HTERT RPE-1 (cell line): ENCODE results near the gene AKR1B15.
"Not testable (repeated sequence)": the region's sequence is repeated elsewhere in the genome, so short reads cannot be mapped to it uniquely, and the experiment has no call there.

Source experiments
- in situ Hi-C: fragments of 300-500 bp; cut with MboI; formaldehyde crosslinking; loops from 4 replicates; pipeline ENCODE4 v1.14.3; 2020; ENCODE audit warnings: low sequenced_read_pairs

AKR1B15 gene

DNA sequence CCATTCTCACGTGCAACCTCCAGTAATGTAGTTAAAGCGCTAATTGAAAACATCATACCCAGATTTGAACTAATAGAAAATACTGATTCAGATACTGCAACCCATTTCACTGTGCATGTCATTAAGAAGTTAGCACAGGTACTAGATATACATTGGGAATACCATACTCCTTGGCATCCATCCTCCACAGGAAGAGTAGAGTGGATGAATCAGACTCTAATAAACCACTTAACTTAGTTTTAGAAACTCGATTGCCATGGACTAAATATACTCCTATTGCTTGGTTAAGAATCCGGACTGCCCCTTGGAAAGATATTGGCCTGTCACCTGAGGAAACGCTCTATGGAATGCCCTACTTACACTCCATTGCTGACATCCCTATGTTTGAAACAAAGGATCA, 9.5 kb downstream of the AKR1B15 start:
- in situ Hi-C loops: no loop called here

DNA sequence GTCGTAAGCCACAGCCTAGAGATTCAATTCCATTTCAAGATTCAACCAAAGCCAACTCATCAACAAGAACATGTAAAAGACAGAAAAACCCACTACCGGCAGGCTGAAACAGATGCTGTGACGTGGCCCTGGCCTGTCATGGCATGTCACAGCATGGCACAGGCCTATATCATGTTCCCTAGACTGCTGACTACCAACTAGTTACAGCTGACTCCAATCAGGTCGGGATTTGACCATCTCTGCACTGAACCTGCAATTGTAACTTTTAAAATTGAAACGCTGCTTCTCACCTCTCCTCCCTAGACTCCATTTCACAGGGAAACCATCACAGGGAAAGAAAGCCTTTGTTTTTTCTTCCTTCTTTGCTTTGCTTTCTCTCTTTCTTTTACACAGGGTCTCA, 12.7 kb downstream of the AKR1B15 start:
- in situ Hi-C loops: not testable (repeated sequence)

GRCh38 chr7:134562136-134562535, 13.2 kb downstream of the AKR1B15 start:
- in situ Hi-C loops: no loop called here

DNA sequence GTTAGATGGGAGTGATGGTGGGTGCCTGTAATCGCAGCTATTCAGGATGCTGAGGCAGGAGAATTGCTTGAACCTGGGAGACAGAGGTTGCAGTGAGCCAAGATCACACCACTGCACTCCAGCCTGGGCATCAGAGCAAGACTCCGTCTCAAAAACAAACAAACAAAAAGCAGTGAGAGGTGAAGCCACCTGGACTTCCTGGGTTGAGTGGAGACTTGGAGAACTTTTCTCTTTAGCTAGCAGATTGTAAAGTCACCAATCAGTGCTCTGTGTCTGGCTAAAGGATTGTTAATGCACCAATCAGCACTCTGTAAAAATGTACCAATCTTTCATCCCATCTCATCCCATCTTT, 14.5 kb downstream of the AKR1B15 start:
- in situ Hi-C loops: not testable (repeated sequence)

GRCh38 chr7:134565643-134566136, 16.8 kb downstream of the AKR1B15 start:
- in situ Hi-C loops: no loop called here

DNA sequence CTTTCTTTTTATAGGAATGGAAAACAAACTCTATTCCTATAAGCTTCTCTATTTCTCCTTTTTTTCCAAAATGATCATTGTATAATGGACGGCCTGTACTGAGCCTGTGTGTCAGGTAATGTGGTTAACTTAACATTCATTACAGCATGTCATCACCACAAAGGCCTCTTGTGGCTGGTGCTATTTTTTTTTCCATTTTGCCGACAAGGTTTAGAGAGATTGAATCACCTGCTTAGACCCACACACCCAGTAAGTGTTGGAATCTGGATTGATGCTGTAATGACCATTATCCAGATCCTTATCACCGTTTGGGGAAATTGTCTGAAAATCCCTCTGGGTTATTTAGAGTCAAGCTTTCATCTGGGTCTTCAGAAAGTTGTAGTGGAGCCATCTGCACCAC, 18.5 kb downstream of the AKR1B15 start:
- in situ Hi-C loops: no loop called here

- in situ Hi-C loops: not testable (repeated sequence)
Measured at GRCh38 chr7:134569962-134570361, 21.1 kb downstream of the AKR1B15 start.

- in situ Hi-C loops: no loop called here
Measured at GRCh38 chr7:134571101-134571500, 22.2 kb downstream of the AKR1B15 start.

- in situ Hi-C loops: no loop called here
Measured at GRCh38 chr7:134571746-134572461, 23.0 kb downstream of the AKR1B15 start.

GRCh38 chr7:134574322-134574721, 25.4 kb downstream of the AKR1B15 start:
- in situ Hi-C loops: no loop called here

GRCh38 chr7:134584290-134584689, 35.4 kb downstream of the AKR1B15 start:
- in situ Hi-C loops: no loop called here

DNA sequence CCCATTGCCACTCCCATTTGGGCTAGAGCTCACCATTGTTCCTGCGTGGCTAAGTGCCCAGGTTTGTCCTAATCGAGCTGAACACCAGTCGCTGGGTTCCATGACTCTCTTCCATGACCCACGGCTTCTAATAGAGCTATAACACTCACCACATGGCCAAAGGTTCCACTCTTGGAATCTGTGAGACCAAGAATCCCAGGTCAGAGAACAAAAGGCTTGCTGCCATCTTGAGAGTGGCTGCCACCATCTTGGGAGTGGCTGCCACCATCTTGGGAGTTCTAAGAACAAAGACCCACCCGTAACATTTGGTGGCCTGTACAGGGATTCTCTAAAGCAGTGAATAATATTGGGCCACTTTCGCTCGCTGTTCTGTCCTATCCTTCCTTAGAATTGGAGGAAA, 37.0 kb downstream of the AKR1B15 start:
- in situ Hi-C loops: no loop called here

GRCh38 chr7:134587750-134588149, 38.8 kb downstream of the AKR1B15 start:
- in situ Hi-C loops: no loop called here

DNA sequence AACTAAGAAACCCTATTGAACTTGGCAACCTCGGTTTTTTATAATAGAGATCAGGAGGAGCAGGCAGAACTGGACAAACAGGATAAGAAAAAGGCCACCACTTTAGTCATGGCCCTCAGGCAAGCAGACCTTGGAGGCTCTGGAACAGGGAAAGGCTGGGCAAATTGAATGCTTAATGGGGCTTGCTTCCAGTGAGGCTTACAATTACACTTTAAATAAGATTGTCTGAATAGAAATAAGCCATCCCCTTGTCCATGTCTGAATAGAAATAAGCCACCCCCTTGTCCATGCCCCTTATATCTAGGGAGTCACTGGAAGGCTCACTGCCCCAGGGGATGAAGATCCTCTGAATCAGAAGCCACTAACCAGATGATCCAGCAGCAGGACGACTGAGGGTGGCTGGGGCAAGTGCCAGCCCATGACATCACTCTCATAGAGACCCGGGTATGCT, 40.6 kb downstream of the AKR1B15 start:
- in situ Hi-C loops: no loop called here

DNA sequence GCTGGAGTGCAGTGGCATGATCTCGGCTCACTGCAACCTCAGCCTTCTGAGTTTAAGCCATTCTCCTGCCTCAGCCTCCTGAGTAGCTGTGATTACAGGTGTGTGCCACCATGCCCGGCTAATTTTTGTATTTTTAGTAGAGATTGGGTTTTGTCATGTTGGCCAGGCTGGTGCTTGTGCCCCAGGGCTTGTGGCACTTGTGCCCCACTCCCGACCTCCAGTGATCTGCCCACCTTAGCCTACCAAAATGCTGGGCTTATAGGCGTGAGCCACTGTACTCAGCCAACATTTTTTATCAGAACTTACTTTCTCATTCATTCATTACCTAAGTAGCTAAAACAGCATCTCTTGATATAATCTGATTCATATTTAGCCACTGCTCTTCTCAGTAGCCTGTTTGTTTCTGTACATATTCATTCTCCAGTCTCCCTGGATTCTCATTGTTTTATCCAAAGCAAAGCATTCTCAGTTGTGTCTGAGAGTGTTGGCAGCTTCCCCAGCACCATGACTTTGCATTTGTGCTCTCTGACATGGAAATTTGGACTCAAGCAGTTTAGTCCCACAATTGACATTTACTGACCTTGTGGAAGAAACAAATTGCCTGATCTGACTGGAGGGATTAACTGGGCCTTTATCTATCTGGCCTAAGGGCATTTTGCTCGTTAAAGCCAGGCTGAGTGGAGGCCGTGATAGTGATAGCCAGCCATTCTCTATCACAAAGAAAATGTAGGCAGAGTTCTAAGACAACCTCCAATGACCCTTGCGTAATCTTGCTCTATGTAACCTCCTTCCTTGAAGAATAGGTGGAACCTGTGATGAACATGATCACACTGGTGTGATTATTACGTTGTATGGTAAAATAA, 44.9 kb downstream of the AKR1B15 start:
- in situ Hi-C loops: no loop called here

DNA sequence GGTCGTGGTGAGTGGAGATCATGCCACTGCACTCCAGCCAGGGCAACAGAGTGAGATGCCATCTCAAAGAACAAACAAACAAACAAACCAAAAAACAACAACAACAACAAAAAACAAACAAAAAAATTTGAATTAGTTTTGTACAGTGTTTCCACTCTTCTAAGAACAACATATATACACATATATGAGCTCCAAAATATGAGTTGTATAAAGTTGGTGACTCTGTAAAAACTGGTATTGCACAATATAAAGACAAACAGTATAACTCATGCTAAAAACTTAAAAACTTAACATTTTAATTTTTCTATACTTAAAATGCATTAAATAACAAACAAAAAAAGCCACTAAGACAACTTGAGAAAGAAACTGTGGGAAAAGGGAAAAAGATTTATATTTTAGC, 46.0 kb downstream of the AKR1B15 start:
- in situ Hi-C loops: no loop called here

- in situ Hi-C loops: no loop called here
Measured at GRCh38 chr7:134599371-134599770, 50.5 kb downstream of the AKR1B15 start.

DNA sequence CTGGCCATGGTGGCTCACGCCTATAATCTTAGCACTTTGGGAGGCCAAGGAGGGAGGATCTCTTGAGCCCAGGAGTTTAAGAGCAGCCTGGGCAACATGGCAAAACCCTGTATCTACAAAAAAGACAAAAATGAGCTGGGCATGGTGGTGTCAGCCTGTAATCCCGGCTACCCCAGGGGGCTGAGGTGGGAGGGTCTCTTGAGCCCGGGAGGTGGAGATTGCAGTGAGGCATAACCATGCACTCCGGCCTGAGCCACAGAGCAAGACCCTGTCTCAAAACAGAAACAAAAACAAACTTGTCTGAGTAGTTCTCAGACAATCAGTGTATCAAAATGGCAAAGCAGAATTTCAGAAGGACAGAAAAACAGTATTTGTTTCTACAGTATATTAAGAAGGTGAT, 52.5 kb downstream of the AKR1B15 start:
- in situ Hi-C loops: no loop called here

DNA sequence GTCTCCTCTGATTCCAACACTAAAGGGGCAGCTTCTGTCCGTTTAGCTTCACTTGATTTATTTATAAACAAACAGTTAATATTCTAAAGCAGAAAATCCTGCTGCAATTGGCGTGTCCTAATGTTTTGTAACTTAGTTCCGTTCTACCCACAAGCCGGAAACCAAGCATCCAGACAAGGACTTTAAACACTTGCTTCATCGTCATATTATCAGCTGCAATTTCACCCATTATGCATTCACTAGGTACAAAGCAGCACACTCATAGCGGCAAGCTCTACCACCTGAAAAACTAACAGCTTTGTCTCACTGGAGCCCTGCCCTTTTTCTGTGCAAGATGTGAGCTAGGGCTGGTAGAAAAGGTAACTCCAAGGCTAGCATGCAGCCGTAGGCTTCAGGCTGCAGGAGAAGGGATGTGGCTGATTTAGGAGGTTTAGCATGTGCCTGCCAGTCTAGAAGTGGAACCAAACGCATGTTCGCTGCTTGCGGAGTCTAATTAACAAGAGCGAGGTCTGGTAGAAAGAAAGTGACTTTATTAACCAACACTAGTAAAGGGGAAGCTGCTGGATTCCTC, 54.1 kb downstream of the AKR1B15 start:
- in situ Hi-C loops: no loop called here

- in situ Hi-C loops: no loop called here
Measured at GRCh38 chr7:134605978-134606923, 57.3 kb downstream of the AKR1B15 start.
